ENCODE results near the gene BCKDHA.

BCKDHA gene

DNA sequence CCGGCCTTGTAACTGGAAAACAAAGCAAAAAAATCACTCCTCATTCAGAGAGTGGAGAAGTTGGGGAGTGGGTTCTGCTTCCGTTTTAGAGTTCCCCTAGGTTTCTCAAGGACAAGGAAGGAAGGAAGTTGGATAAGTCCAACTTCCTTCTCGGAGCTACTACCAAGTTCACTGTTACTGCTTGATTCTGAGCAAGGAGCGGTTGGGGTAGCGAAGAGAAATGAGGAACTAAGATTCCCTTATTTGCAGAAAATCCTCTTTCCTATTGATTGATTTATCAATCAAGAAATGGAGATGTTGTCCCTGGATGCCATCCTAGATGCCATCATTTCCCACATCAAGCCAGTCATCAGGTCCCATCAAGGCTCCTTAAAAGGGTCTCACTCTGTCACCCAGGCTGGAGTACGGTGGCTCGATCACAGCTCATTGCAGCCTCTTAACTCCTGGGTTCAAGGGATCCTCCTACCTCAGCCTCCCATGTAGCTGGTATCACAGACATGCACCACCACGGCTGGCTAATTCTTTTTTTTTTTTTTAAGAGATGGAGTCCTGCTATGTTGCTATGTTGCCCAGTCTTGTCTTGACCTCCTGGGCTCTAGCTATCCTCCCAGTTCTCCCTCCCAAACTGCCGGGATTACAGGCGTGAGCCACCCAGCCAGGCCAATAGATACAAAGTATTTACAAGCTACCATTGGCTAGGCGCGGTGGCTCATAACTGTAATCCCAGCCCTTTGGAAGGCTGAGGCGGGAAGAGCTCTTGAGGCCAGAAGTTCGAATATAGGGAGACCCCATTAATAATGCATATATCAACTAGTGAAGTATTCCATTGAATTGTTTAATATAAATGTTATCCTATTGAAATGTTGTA is 32.9 kb upstream of the BCKDHA start:
- no peak overlapping the region for H2BK12ac ChIP-seq (ENCODE audit: low read length)
- peak overlapping the region; percentile 77 for H2AK5ac ChIP-seq (ENCODE audit: low read length)
- peak overlapping the region; percentile 82 for H3K9ac ChIP-seq (ENCODE audit: low read length)
- H4K8ac ChIP-seq (ENCODE audit: low read depth, low read length) = peak overlapping the region; percentile 69
- peak overlapping the region; percentile 12 for H3K18ac ChIP-seq (ENCODE audit: low read length)
- peaks cover 4 to 6% of the 10 kb centered on the region in 2 experiments for H3K4me1 ChIP-seq (ENCODE audit: control insufficient read depth in 1 of 2, insufficient read depth in 2 of 2, low read length in 2 of 2)
- H2BK120ac ChIP-seq (ENCODE audit: insufficient read depth, low read length, poor library complexity) = peak overlapping the region; percentile 48
- no peaks in the 10 kb centered on the region for H3K36me3 ChIP-seq (ENCODE audit: control insufficient read depth in 1 of 2, insufficient read depth in 2 of 2, low read length in 2 of 2)
- H3K27me3 ChIP-seq (ENCODE audit: insufficient read depth, low read length) = no peaks in the 10 kb centered on the region
- no CpG with 5 or more reads among the region's 14 CpGs for WGBS (ENCODE audit: extremely low coverage, insufficient coverage, insufficient read length)
- H3K79me1 ChIP-seq (ENCODE audit: low read length) = peaks cover 8% of the 10 kb centered on the region
- H2AFZ ChIP-seq (ENCODE audit: insufficient read depth, low read length, poor library complexity) = peak overlapping the region; percentile 27
- peak overlapping the region; percentile 89 for H3K4me2 ChIP-seq (ENCODE audit: low read length)
- H2BK5ac ChIP-seq (ENCODE audit: low read depth, low read length, poor library complexity) = peak overlapping the region; percentile 43
- H3K27ac ChIP-seq (ENCODE audit: low read depth, low read length) = peak overlapping the region; percentile 48
- peaks cover 2% of the 10 kb centered on the region for H3K79me2 ChIP-seq (ENCODE audit: control insufficient read depth, insufficient read depth, low read length, poor library complexity)
- no peaks in the 10 kb centered on the region for H3K9me3 ChIP-seq (ENCODE audit: insufficient read depth, low read depth, low read length)
- H3K14ac ChIP-seq (ENCODE audit: low read length) = peak overlapping the region; percentile 25
- peak in 1 of 2 donors; percentile 32 for DNase-seq
- peak overlapping the region; percentile 7 for H3K4ac ChIP-seq (ENCODE audit: low read depth, low read length)
- H3K23ac ChIP-seq (ENCODE audit: low read length) = no peak overlapping the region
- peak overlapping the region; percentile 47 for H4K91ac ChIP-seq (ENCODE audit: low read depth, low read length)
- peak overlapping the region; percentile 72 for H3K4me3 ChIP-seq (ENCODE audit: low read depth, low read length)
- peak overlapping the region; percentile 45 for H4K12ac ChIP-seq (ENCODE audit: low read depth, low read length)

DNA sequence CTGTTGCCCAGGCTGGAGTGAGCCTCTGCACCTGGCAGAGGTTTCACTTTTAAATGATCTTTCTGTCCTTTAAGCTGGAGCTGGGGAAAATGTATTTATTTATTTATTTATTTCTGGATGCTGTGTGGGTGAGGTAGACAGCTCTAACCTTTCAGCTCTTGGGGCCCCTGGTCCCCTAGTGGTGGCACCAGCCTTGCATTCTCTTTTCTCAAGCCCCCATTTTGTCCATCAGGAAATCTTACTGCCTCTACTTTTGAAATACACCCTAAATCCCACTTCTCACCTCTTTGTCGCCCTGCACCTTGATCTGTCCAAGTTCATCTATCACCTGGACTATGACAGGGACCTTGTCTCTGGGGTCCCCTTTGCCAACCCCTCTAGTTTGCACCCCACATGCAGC is 31.5 kb upstream of the BCKDHA start:
- Histone ChIP-seq H3K9me3 (ENCODE audit: insufficient read depth, low read depth, low read length) (no peaks in the 10 kb centered on the region), H4K91ac (ENCODE audit: low read depth, low read length) (no peak overlapping the region), H4K8ac (ENCODE audit: low read depth, low read length) (no peak overlapping the region), H3K36me3 (ENCODE audit: control insufficient read depth in 1 of 2, insufficient read depth in 2 of 2, low read length in 2 of 2) (no peaks in the 10 kb centered on the region), H2BK5ac (ENCODE audit: low read depth, low read length, poor library complexity) (no peak overlapping the region), H2AK5ac (ENCODE audit: low read length) (no peak overlapping the region), H3K4me3 (ENCODE audit: low read depth, low read length) (no peak overlapping the region), H2BK12ac (ENCODE audit: low read length) (no peak overlapping the region), H3K4me2 (ENCODE audit: low read length) (no peak overlapping the region), H3K79me1 (ENCODE audit: low read length) (peaks cover 8% of the 10 kb centered on the region), H3K27me3 (ENCODE audit: insufficient read depth, low read length) (no peaks in the 10 kb centered on the region), H4K12ac (ENCODE audit: low read depth, low read length) (no peak overlapping the region), H2BK120ac (ENCODE audit: insufficient read depth, low read length, poor library complexity) (no peak overlapping the region), H3K4me1 (ENCODE audit: control insufficient read depth in 1 of 2, insufficient read depth in 2 of 2, low read length in 2 of 2) (peaks cover 4 to 6% of the 10 kb centered on the region in 2 experiments), H3K9ac (ENCODE audit: low read length) (no peak overlapping the region), H3K4ac (ENCODE audit: low read depth, low read length) (no peak overlapping the region), H2AFZ (ENCODE audit: insufficient read depth, low read length, poor library complexity) (no peak overlapping the region), H3K18ac (ENCODE audit: low read length) (no peak overlapping the region), H3K79me2 (ENCODE audit: control insufficient read depth, insufficient read depth, low read length, poor library complexity) (peaks cover 2% of the 10 kb centered on the region), H3K27ac (ENCODE audit: low read depth, low read length) (no peak overlapping the region), H3K23ac (ENCODE audit: low read length) (no peak overlapping the region), H3K14ac (ENCODE audit: low read length) (no peak overlapping the region)
- no peak for DNase-seq
- no CpG with 5 or more reads among the region's 1 CpG for WGBS (ENCODE audit: extremely low coverage, insufficient coverage, insufficient read length)

DNA sequence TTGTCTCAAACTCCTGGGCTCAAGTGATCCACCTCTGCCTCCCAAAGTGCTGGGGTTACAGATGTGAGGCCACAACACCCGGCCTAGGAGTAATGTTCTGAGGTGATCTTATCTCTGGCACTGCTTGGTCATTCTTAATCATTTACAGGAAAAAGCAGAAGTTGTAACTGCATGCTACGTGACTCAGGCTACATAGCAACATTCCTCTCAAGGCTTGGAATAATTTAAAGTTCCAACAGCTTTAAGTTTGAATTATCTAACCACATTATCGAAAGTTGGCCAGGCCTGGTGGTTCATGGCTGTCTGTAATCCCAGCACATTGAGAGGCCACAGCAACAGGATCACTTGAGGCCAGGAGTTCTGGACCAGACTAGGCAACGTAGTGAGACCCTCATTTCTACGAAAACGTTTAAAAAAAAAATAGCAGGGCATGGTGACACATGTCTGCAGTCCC is 29.7 kb upstream of the BCKDHA start:
- H2BK5ac ChIP-seq (ENCODE audit: low read depth, low read length, poor library complexity) = no peak overlapping the region
- H3K27me3 ChIP-seq (ENCODE audit: insufficient read depth, low read length) = no peaks in the 10 kb centered on the region
- H3K79me1 ChIP-seq (ENCODE audit: low read length) = peaks cover 8% of the 10 kb centered on the region
- no peaks in the 10 kb centered on the region for H3K36me3 ChIP-seq (ENCODE audit: control insufficient read depth in 1 of 2, insufficient read depth in 2 of 2, low read length in 2 of 2)
- no CpG with 5 or more reads among the region's 6 CpGs for WGBS (ENCODE audit: extremely low coverage, insufficient coverage, insufficient read length)
- peaks cover 2% of the 10 kb centered on the region for H3K79me2 ChIP-seq (ENCODE audit: control insufficient read depth, insufficient read depth, low read length, poor library complexity)
- H4K8ac ChIP-seq (ENCODE audit: low read depth, low read length) = no peak overlapping the region
- H3K14ac ChIP-seq (ENCODE audit: low read length) = no peak overlapping the region
- no peak overlapping the region for H2BK120ac ChIP-seq (ENCODE audit: insufficient read depth, low read length, poor library complexity)
- no peak overlapping the region for H3K9ac ChIP-seq (ENCODE audit: low read length)
- no peak overlapping the region for H3K4me3 ChIP-seq (ENCODE audit: low read depth, low read length)
- H2AK5ac ChIP-seq (ENCODE audit: low read length) = no peak overlapping the region
- H3K4ac ChIP-seq (ENCODE audit: low read depth, low read length) = no peak overlapping the region
- peak; percentile 81 to 93 for DNase-seq
- no peaks in the 10 kb centered on the region for H3K9me3 ChIP-seq (ENCODE audit: insufficient read depth, low read depth, low read length)
- no peak overlapping the region for H3K27ac ChIP-seq (ENCODE audit: low read depth, low read length)
- no peak overlapping the region for H3K18ac ChIP-seq (ENCODE audit: low read length)
- no peak overlapping the region for H3K4me2 ChIP-seq (ENCODE audit: low read length)
- no peak overlapping the region for H3K23ac ChIP-seq (ENCODE audit: low read length)
- H2BK12ac ChIP-seq (ENCODE audit: low read length) = no peak overlapping the region
- H2AFZ ChIP-seq (ENCODE audit: insufficient read depth, low read length, poor library complexity) = no peak overlapping the region
- H4K91ac ChIP-seq (ENCODE audit: low read depth, low read length) = peak overlapping the region; percentile 61
- peaks cover 4 to 6% of the 10 kb centered on the region in 2 experiments for H3K4me1 ChIP-seq (ENCODE audit: control insufficient read depth in 1 of 2, insufficient read depth in 2 of 2, low read length in 2 of 2)
- H4K12ac ChIP-seq (ENCODE audit: low read depth, low read length) = no peak overlapping the region

DNA sequence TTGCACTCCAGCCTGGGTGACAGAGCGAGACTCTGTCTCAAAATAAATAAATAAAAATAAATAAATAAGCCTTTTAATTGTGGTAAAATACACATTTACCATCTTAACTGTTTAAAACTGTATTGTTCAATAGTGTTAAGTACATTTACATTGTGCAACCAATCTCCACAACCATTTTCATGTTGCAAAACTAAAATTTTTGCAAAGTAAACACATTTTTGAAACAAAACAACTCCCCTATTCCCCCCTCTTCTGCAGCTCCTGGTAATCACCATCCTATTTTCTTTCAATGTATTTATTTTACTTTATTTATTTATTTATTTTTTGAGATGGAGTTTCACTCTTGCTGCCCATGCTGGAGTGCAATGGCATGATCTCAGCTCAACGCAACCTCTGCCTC is 27.8 kb upstream of the BCKDHA start:
- Histone ChIP-seq H3K9ac (ENCODE audit: low read length) (no peak overlapping the region), H3K27ac (ENCODE audit: low read depth, low read length) (no peak overlapping the region), H3K27me3 (ENCODE audit: insufficient read depth, low read length) (no peaks in the 10 kb centered on the region), H2AFZ (ENCODE audit: insufficient read depth, low read length, poor library complexity) (no peak overlapping the region), H3K4me2 (ENCODE audit: low read length) (no peak overlapping the region), H4K8ac (ENCODE audit: low read depth, low read length) (no peak overlapping the region), H4K12ac (ENCODE audit: low read depth, low read length) (no peak overlapping the region), H3K36me3 (ENCODE audit: control insufficient read depth in 1 of 2, insufficient read depth in 2 of 2, low read length in 2 of 2) (no peaks in the 10 kb centered on the region), H3K4ac (ENCODE audit: low read depth, low read length) (no peak overlapping the region), H3K18ac (ENCODE audit: low read length) (no peak overlapping the region), H3K79me1 (ENCODE audit: low read length) (no peaks in the 10 kb centered on the region), H2BK120ac (ENCODE audit: insufficient read depth, low read length, poor library complexity) (no peak overlapping the region), H2BK5ac (ENCODE audit: low read depth, low read length, poor library complexity) (no peak overlapping the region), H3K9me3 (ENCODE audit: insufficient read depth, low read depth, low read length) (peaks cover 1% of the 10 kb centered on the region), H2BK12ac (ENCODE audit: low read length) (no peak overlapping the region), H3K14ac (ENCODE audit: low read length) (no peak overlapping the region), H3K79me2 (ENCODE audit: control insufficient read depth, insufficient read depth, low read length, poor library complexity) (no peaks in the 10 kb centered on the region), H3K4me3 (ENCODE audit: low read depth, low read length) (no peak overlapping the region), H4K91ac (ENCODE audit: low read depth, low read length) (no peak overlapping the region), H2AK5ac (ENCODE audit: low read length) (no peak overlapping the region), H3K4me1 (ENCODE audit: control insufficient read depth in 1 of 2, insufficient read depth in 2 of 2, low read length in 2 of 2) (peaks cover 0 to 1% of the 10 kb centered on the region in 2 experiments), H3K23ac (ENCODE audit: low read length) (no peak overlapping the region)
- whole genome bisulfite sequencing (ENCODE audit: extremely low coverage, insufficient coverage, insufficient read length) = no CpG with 5 or more reads among the region's 2 CpGs
- no peak for DNase-seq

Measured in trophoblast cell (in vitro differentiated cells and primary cell).